GM12865 (cell line): ENCODE results near the gene ANO3.

Experiments used
- DNase-seq: peaks from one replicate; pipeline ENCODE4 v3.0.0; 2010; ENCODE audit warnings: low read depth
- H3K4me3 ChIP-seq: 2 replicates; pipeline ENCODE4 v1.5.1; 2011; ENCODE audit warnings: mild to moderate bottlenecking, low read depth, low read length, control low read depth
- CTCF ChIP-seq: IDR thresholded peaks from 2 replicates; pipeline ENCODE4 v1.5.1; 2011; ENCODE audit warnings: low read length, control low read depth, low read depth, inconsistent platforms; ENCODE audit not compliant: insufficient read depth; ENCODE audit errors: missing control alignments

ANO3 gene

GRCh38 chr11:26558190-26558589 is 226.3 kb downstream of the ANO3 start:
- DNase-seq = no peak
- no peak for TF ChIP-seq CTCF
- H3K4me3 ChIP-seq = no peak overlapping the region

GRCh38 chr11:26569646-26570045 is 237.7 kb downstream of the ANO3 start:
- H3K4me3 ChIP-seq = no peak overlapping the region
- TF ChIP-seq CTCF = no peak
- DNase-seq = no peak

GRCh38 chr11:26571861-26572654 is 240.1 kb downstream of the ANO3 start, which contains the start of gene MUC15:
TSS of gene MUC15 (minus strand) at chr11:26572263. CDS start at chr11:26567094, 5,169 bp downstream.
- DNase-seq = peak; percentile 8
- TF ChIP-seq CTCF = no peak
- H3K4me3 ChIP-seq = no peak within 1 kb of the TSS

- no peak for DNase-seq
- TF ChIP-seq CTCF = no peak
- H3K4me3 ChIP-seq = no peak overlapping the region
These were observed 241.0 kb downstream of the ANO3 start for GRCh38 chr11:26572770-26573402.

GRCh38 chr11:26573896-26574295 is 242.0 kb downstream of the ANO3 start:
- TF ChIP-seq CTCF = no peak
- no peak overlapping the region for H3K4me3 ChIP-seq
- DNase-seq = no peak

- no peak for DNase-seq
- no peak for TF ChIP-seq CTCF
- H3K4me3 ChIP-seq = no peak overlapping the region
These were observed 244.0 kb downstream of the ANO3 start for GRCh38 chr11:26575946-26576345.
